ENCODE results near the gene THAP11. TPM values are rescaled to one million over a fixed set of nuclear protein-coding genes. Genes with fewer than 3 reads are reported as not detected.

Gene THAP11
- total RNA-seq, 1 experiment from 2014 or later = 20.5 TPM

DNA sequence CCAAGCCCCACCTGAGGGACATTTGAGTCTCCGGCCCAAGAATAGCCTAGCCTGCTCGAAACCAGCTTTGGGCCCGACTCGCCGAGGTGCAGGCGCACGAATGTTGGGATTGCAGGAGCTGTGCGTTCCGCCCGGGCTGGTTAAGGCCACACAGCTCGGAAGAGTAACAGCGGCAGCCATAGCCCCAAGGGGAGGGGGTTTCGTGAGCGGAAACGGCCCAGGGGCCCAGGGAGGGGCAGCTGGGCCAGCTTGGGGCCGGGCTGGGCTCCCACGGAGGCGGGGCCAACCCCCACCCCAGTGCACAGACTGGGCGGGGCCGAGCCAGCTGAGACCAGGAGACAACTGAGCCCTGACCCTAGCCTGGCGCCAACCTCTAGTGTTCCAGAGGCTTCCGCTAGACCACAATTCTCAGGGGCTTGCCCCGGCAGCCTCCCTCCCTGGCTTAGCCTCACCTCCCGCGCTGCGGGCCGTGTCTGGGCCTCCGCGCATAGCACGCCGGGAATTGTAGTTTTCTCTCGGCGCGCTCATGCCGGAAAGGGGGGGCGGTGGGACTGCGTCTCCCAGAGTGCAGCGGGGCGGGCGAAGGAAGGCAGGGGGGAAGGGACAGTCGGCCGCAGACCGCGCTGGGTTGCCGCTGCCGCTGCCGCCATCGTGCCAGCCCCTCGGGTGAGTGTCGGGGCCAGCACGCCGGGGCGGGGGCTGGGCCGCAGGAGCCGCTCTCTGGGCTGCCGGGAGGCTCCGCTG is 4.4 kb downstream of the THAP11 start, which contains the start of gene NUTF2:
NUTF2 (plus strand) TSS at position 614 of the 744 bp plus-strand sequence. CDS start 18,198 bp downstream, outside the sequence.
- H3K4me1 Mint-ChIP-seq (ENCODE audit: insufficient read depth, unreplicated experiment) = peaks cover 16% of the 10 kb centered on the region
- no TSS peak for BruUV-seq (replicated peaks)
- peak; percentile 95 for DNase-seq (ENCODE audit: unreplicated experiment)
- no peaks in the 10 kb centered on the region for H3K9me3 Mint-ChIP-seq (ENCODE audit: unreplicated experiment)
- TF ChIP-seq, protein P1, sequence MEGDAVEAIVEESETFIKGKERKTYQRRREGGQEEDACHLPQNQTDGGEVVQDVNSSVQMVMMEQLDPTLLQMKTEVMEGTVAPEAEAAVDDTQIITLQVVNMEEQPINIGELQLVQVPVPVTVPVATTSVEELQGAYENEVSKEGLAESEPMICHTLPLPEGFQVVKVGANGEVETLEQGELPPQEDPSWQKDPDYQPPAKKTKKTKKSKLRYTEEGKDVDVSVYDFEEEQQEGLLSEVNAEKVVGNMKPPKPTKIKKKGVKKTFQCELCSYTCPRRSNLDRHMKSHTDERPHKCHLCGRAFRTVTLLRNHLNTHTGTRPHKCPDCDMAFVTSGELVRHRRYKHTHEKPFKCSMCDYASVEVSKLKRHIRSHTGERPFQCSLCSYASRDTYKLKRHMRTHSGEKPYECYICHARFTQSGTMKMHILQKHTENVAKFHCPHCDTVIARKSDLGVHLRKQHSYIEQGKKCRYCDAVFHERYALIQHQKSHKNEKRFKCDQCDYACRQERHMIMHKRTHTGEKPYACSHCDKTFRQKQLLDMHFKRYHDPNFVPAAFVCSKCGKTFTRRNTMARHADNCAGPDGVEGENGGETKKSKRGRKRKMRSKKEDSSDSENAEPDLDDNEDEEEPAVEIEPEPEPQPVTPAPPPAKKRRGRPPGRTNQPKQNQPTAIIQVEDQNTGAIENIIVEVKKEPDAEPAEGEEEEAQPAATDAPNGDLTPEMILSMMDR (IDR thresholded peaks at IDR 0.05; ENCODE audit: unreplicated experiment) = no peak
- POLR2A ChIA-PET = interaction anchor here (0.6 to 8.4 kb wide), 20 partner anchors 9 to 1557 kb away, joined by 3 to 141 read pairs (median 4); partner anchors contain the start of genes ACD, CTCF, EDC4 and GFOD2
- no peaks in the 10 kb centered on the region for H3K27me3 Mint-ChIP-seq (ENCODE audit: insufficient read depth, unreplicated experiment)
- CTCF ChIA-PET = interaction anchor here (0.6 to 4.2 kb wide), 9 partner anchors 11 to 300 kb away, joined by 3 to 45 read pairs (median 11); partner anchors contain the start of gene NRN1L
- peak within 1 kb of the TSS; percentile 87 for H3K4me3 Mint-ChIP-seq (ENCODE audit: unreplicated experiment)
- H3K36me3 Mint-ChIP-seq (ENCODE audit: insufficient read depth, unreplicated experiment) = peaks cover 24% of the 10 kb centered on the region
- H3K27ac Mint-ChIP-seq (ENCODE audit: low read depth, unreplicated experiment) = peak within 1 kb of the TSS; percentile 75
- intact Hi-C loops (cut with micrococcal nuclease) = loop anchor here (1.0 to 10.0 kb wide), 3 partner anchors 11 to 322 kb away; partner anchors contain the start of gene RIPOR1

GRCh38 chr16:67847064-67847861 is 5.1 kb downstream of the THAP11 start, which contains the start of gene CENPT:
Gene CENPT (minus strand): TSS chr16:67847693. CDS start chr16:67833859, 13,834 bp downstream.
- Mint-ChIP-seq H3K4me1 (ENCODE audit: insufficient read depth, unreplicated experiment) (peaks cover 16% of the 10 kb centered on the region), H3K27me3 (ENCODE audit: insufficient read depth, unreplicated experiment) (no peaks in the 10 kb centered on the region), H3K36me3 (ENCODE audit: insufficient read depth, unreplicated experiment) (peaks cover 30% of the 10 kb centered on the region)

GRCh38 chr16:67848118-67848517 is 6.0 kb downstream of the THAP11 start:
- H3K36me3 Mint-ChIP-seq (ENCODE audit: insufficient read depth, unreplicated experiment) = peaks cover 27% of the 10 kb centered on the region
- CTCF ChIA-PET = interaction anchor here (0.6 to 2.5 kb wide), 5 partner anchors 9 to 176 kb away, joined by 3 to 11 read pairs (median 4); no protein-coding TSS in a partner anchor

More at GRCh38 chr16:67847064-67847861, 5.1 kb downstream of the THAP11 start, which contains the start of gene CENPT:
- H3K4me3 Mint-ChIP-seq (ENCODE audit: unreplicated experiment) = peak within 1 kb of the TSS; percentile 87
- peak; percentile 48 for DNase-seq (ENCODE audit: unreplicated experiment)
- TF ChIP-seq, protein P1 (IDR thresholded peaks at IDR 0.05; ENCODE audit: unreplicated experiment) = no peak
- intact Hi-C loops (cut with micrococcal nuclease) = loop anchor here (1.0 to 10.0 kb wide), 3 partner anchors 10 to 322 kb away; partner anchors contain the start of gene RIPOR1
- no TSS peak for BruUV-seq (replicated peaks)
- POLR2A ChIA-PET = interaction anchor here (1.0 to 8.4 kb wide), 10 partner anchors 14 to 1556 kb away, joined by 3 to 141 read pairs (median 7); partner anchors contain the start of genes ACD, DDX28, DUS2 and EDC4
- no peaks in the 10 kb centered on the region for H3K9me3 Mint-ChIP-seq (ENCODE audit: unreplicated experiment)
- CTCF ChIA-PET = interaction anchor here (2.5 to 3.0 kb wide), 2 partner anchors 10 to 14 kb away, joined by 11 to 20 read pairs; no protein-coding TSS in a partner anchor
- H3K27ac Mint-ChIP-seq (ENCODE audit: low read depth, unreplicated experiment) = peak within 1 kb of the TSS; percentile 75

More at GRCh38 chr16:67848118-67848517, 6.0 kb downstream of the THAP11 start:
- TF ChIP-seq, protein P1 (IDR thresholded peaks at IDR 0.05; ENCODE audit: unreplicated experiment) = no peak
- no peak for DNase-seq (ENCODE audit: unreplicated experiment)
- BruUV-seq (replicated peaks) = no TSS peak
- POLR2A ChIA-PET = interaction anchor here (1.1 to 8.4 kb wide), 5 partner anchors 13 to 188 kb away, joined by 3 to 141 read pairs (median 4); partner anchors contain the start of genes ACD, DDX28, DUS2 and GFOD2
- H3K9me3 Mint-ChIP-seq (ENCODE audit: unreplicated experiment) = no peaks in the 10 kb centered on the region
- peaks cover 16% of the 10 kb centered on the region for H3K4me1 Mint-ChIP-seq (ENCODE audit: insufficient read depth, unreplicated experiment)
- intact Hi-C loops (cut with micrococcal nuclease) = loop anchor here (10.0 kb wide), 2 partner anchors 173 to 323 kb away; partner anchors contain the start of gene RIPOR1
- H3K27ac Mint-ChIP-seq (ENCODE audit: low read depth, unreplicated experiment) = peak overlapping the region; percentile 75
- no peaks in the 10 kb centered on the region for H3K27me3 Mint-ChIP-seq (ENCODE audit: insufficient read depth, unreplicated experiment)
- H3K4me3 Mint-ChIP-seq (ENCODE audit: unreplicated experiment) = peak overlapping the region; percentile 87
